Thoracic aorta (tissue), 2 donors: ENCODE data around the gene PHKA1. TPM values are rescaled to one million over a fixed set of nuclear protein-coding genes. Genes with fewer than 3 reads are reported as not detected.

Experiments used
- ATAC-seq: fragments of 150-250 bp; one replicate; pipeline ENCODE4 v1.8.0; 2017; ENCODE audit warnings: low read depth; ENCODE audit not compliant: insufficient number of reproducible peaks, low FRiP score
- DNase-seq: peaks from one replicate; pipeline ENCODE4 v3.0.0-alpha.2; 2020; ENCODE audit warnings: low spot score
- H3K27ac ChIP-seq, 2 donors: fragments of 200-600 bp; sonication (generic); 1 replicate in 1 of 2; 2 replicates in 1 of 2; pipeline ENCODE4 v1.5.1; 2016; ENCODE audit warnings: mild to moderate bottlenecking in 2 of 2, moderate library complexity in 2 of 2
- H3K27me3 ChIP-seq: fragments of 200-600 bp; sonication (generic); replicated peaks from 2 replicates; pipeline ENCODE4 v1.6.0; 2016; ENCODE audit warnings: mild to moderate bottlenecking; ENCODE audit not compliant: insufficient read depth
- H3K36me3 ChIP-seq: fragments of 200-600 bp; sonication (generic); one replicate; pipeline ENCODE4 v1.5.1; 2016
- H3K4me1 ChIP-seq, 2 donors: fragments of 200-600 bp; sonication (generic); 1 replicate in 1 of 2; 2 replicates in 1 of 2; pipeline versions ENCODE4 v1.5.1 to v1.6.0; 2016; ENCODE audit warnings: low read depth in 2 of 2, mild to moderate bottlenecking in 1 of 2; ENCODE audit not compliant: control insufficient read depth in 1 of 2
- H3K4me3 ChIP-seq: fragments of 200-600 bp; sonication (generic); 2 replicates; pipeline ENCODE4 v1.5.1; 2016; ENCODE audit warnings: mild to moderate bottlenecking
- H3K9me3 ChIP-seq: fragments of 200-600 bp; sonication (generic); 2 replicates; pipeline ENCODE4 v1.5.1; 2016
- total RNA-seq, 2 donors: library from RNA; depleted of rRNA; stranded (reverse); fragments of >200 nt; gene quantifications; one replicate each; pipeline versions ENCODE4 v1.1.0 to v1.2.3, GENCODE V29; 2016
- TF ChIP-seq, protein P1 (sequence below): fragments of 200-600 bp; sonication (generic); IDR thresholded peaks from one replicate; pipeline ENCODE4 v1.5.1; 2019; ENCODE audit warnings: antibody characterized with exemption

Gene PHKA1
- total RNA-seq, 2 donors from 2014 or later, result 12.5 to 24.3 TPM

DNA sequence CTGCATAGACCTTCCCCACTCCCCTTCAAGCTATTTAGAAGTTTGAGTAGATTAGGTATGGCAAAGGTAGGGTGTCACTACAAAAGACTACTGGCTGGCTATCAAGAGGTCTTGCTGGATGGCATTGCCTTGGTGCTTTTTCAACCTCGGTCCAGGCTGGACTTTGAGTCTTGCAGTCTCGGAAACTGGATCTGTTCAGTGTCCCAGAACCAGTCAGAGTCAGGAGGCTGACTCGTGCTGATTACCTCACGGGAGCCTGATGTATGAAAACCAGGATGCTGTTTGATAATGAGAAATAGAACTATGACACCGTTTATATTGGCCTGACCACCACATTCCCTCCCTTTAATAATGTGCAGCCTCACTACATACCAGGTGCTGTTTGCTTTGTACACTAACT is 2.7 kb upstream of the PHKA1 start:
- ATAC-seq (no peak), DNase-seq (no peak)
- TF ChIP-seq, protein P1, sequence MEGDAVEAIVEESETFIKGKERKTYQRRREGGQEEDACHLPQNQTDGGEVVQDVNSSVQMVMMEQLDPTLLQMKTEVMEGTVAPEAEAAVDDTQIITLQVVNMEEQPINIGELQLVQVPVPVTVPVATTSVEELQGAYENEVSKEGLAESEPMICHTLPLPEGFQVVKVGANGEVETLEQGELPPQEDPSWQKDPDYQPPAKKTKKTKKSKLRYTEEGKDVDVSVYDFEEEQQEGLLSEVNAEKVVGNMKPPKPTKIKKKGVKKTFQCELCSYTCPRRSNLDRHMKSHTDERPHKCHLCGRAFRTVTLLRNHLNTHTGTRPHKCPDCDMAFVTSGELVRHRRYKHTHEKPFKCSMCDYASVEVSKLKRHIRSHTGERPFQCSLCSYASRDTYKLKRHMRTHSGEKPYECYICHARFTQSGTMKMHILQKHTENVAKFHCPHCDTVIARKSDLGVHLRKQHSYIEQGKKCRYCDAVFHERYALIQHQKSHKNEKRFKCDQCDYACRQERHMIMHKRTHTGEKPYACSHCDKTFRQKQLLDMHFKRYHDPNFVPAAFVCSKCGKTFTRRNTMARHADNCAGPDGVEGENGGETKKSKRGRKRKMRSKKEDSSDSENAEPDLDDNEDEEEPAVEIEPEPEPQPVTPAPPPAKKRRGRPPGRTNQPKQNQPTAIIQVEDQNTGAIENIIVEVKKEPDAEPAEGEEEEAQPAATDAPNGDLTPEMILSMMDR, result no peak
- no peaks in the 10 kb centered on the region for H3K9me3 ChIP-seq
- no peaks in the 10 kb centered on the region for H3K27me3 ChIP-seq
- H3K27ac ChIP-seq, result no peak overlapping the region
- H3K4me1 ChIP-seq, result no peaks in the 10 kb centered on the region
- H3K4me3 ChIP-seq, result no peak overlapping the region
- H3K36me3 ChIP-seq, result no peaks in the 10 kb centered on the region

DNA sequence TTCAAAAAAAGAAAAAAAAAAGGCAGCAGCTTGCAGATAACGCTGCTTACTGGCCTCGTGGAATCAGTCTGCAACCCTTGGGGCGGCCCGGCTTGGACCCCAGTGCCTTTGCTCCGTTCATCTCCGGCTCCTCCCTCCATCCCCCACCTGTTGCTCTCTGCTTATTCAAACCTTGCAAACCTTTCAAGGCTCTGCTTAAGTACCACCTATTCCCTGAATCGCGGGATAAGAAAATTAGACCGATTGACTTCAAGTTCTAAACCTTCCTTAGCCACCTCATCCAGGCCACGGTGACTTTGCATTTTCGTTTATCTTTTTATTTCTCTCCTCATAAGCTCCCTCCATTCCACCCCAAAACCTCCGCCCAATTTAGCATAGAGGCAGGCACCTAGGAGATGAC is 1.4 kb upstream of the PHKA1 start:
- TF ChIP-seq, protein P1, result no peak
- DNase-seq, result no peak
- Histone ChIP-seq H3K36me3 (no peaks in the 10 kb centered on the region), H3K4me1 (no peaks in the 10 kb centered on the region), H3K27me3 (no peaks in the 10 kb centered on the region), H3K27ac (peak overlapping the region in 1 of 2 donors; percentile 86), H3K4me3 (no peak overlapping the region), H3K9me3 (no peaks in the 10 kb centered on the region)
- ATAC-seq, result no peak

DNA sequence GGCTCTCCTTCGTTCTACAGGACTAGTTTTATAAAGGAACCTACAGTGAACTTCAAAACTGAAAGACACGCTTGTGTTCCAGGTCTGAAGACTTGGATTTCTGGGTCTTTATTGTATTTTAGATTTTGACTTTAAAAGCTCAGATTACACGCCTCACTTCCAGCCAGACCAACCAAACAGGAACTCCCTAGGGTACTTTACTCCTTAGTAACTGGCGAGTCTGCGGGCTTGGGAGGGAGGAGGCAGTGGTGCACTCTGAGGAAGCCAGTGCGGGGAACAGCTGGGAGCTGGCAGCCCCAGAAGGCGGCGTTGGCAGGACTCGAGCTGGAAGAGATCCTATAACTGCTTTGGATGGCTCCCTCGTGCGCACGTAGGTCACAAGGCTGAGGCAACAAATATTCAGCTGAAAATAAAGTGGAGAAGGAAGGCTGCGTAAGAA is 391 bp upstream of the PHKA1 start:
- DNase-seq (peak; percentile 38), ATAC-seq (peak; percentile 50)
- TF ChIP-seq, protein P1, result no peak
- H3K9me3 ChIP-seq, result no peaks in the 10 kb centered on the region
- no peaks in the 10 kb centered on the region for H3K36me3 ChIP-seq
- no peaks in the 10 kb centered on the region for H3K27me3 ChIP-seq
- H3K4me3 ChIP-seq, result peak overlapping the region; percentile 76
- no peaks in the 10 kb centered on the region for H3K4me1 ChIP-seq
- peak overlapping the region; percentile 86 to 88 for H3K27ac ChIP-seq

DNA sequence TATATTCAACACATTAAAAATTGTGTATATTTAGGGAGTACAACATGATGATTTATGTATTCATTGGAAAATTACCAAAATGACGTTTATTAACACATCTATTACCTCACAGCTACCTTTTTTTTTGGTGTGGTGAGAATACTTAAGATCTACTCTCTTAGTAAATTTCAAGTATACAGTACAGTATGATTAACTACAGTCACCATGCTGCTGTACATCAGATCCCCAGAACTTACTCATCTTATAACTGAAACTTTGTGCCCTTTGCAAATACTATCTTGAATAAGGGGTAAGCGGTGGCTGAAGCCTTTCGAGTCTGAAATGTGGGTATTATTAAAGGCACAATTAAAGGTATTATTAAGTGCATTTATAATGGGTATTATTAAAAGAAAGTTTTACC is 976 bp downstream of the PHKA1 start:
- DNase-seq (no peak), ATAC-seq (no peak)
- H3K4me3 ChIP-seq, result peak overlapping the region; percentile 76
- peak overlapping the region; percentile 86 to 88 for H3K27ac ChIP-seq
- H3K9me3 ChIP-seq, result no peaks in the 10 kb centered on the region
- no peaks in the 10 kb centered on the region for H3K4me1 ChIP-seq
- H3K36me3 ChIP-seq, result no peaks in the 10 kb centered on the region
- TF ChIP-seq, protein P1, result no peak
- H3K27me3 ChIP-seq, result no peaks in the 10 kb centered on the region

DNA sequence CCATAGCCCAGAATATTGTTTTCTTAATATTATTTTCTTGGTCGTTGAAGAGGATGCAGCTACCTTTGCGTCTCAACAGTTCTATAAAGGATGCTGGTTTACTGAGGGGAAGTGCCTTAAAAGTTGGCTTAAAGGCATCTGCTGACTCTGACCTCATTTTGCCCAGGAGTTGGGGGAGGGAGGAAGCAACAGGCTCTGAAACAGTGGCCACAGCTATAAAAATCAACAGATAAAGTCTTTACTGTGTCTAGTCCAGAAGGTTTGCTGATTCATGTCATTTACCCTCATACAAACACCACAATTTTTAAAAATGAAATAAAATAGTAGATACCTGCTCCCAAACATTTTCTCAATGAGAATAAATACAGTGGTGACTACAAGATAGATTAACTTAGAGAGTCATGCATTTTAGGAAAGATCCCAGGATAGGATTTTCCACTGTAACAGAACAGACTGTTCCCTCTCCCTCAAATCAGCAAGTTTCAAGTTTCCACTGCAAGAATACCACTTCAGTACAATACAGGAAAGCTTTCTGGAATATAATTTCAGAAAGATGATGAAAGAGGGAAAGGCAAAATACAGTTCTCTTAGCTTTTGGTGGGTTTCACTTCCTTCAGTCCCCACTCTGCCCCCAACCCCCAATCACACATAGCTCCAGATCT is 1.9 kb downstream of the PHKA1 start:
- DNase-seq (no peak), ATAC-seq (no peak)
- TF ChIP-seq, protein P1, result no peak
- peak overlapping the region; percentile 76 for H3K4me3 ChIP-seq
- no peaks in the 10 kb centered on the region for H3K36me3 ChIP-seq
- H3K4me1 ChIP-seq, result no peaks in the 10 kb centered on the region
- peak overlapping the region; percentile 86 to 88 for H3K27ac ChIP-seq
- no peaks in the 10 kb centered on the region for H3K9me3 ChIP-seq
- H3K27me3 ChIP-seq, result no peaks in the 10 kb centered on the region
